K562 (cell line): ENCODE results near the gene SOCS2. TPM values are rescaled to one million over a fixed set of nuclear protein-coding genes. Genes with fewer than 3 reads are reported as not detected.

Experiments
- BHLHE40 ChIP-seq: IDR thresholded peaks from 2 replicates; pipeline ENCODE4 v1.6.1; 2011; ENCODE audit warnings: low read length, improper control_type of control experiment
- CHD2 ChIP-seq: IDR thresholded peaks from 2 replicates; pipeline ENCODE4 v1.6.1; 2011; ENCODE audit warnings: low read depth, low read length
- DACH1 ChIP-seq: fragments of 450-650 bp; IDR thresholded peaks from 2 replicates; pipeline ENCODE4 v1.6.1; 2018; ENCODE audit not compliant: partially characterized antibody
- ETV1 ChIP-seq: fragments of 450-650 bp; conservative IDR thresholded peaks from 2 replicates; pipeline ENCODE4 v1.6.1; 2016; ENCODE audit warnings: missing genetic modification characterization, control low read depth, low read depth, missing compliant biosample characterization
- FIP1L1 ChIP-seq: fragments of 200-400 bp; formaldehyde crosslinking; IDR thresholded peaks from 2 replicates; pipeline ENCODE4 v1.6.1; 2018; ENCODE audit warnings: mild to moderate bottlenecking, low read depth, low read length; ENCODE audit not compliant: poor library complexity, severe bottlenecking
- FOXP1 ChIP-seq: sonication (generic); formaldehyde crosslinking; IDR thresholded peaks from 2 replicates; pipeline ENCODE4 v1.8.0; 2022; ENCODE audit warnings: mild to moderate bottlenecking, missing genetic modification reagents
- GABPB1 ChIP-seq: sonication (generic); formaldehyde crosslinking; IDR thresholded peaks from 2 replicates; pipeline ENCODE4 v1.8.0; 2022; ENCODE audit warnings: mild to moderate bottlenecking, missing genetic modification reagents
- GATAD2A ChIP-seq: fragments of 450-650 bp; IDR thresholded peaks from 2 replicates; pipeline ENCODE4 v1.6.1; 2017
- GATAD2B ChIP-seq: fragments of 450-650 bp; IDR thresholded peaks from 2 replicates; pipeline ENCODE4 v1.6.1; 2017; ENCODE audit warnings: mild to moderate bottlenecking, borderline replicate concordance
- GTF2E2 ChIP-seq: fragments of 200-800 bp; sonication (Bioruptor generic); IDR thresholded peaks from 2 replicates; pipeline ENCODE4 v1.6.1; 2016; ENCODE audit warnings: missing genetic modification characterization, missing compliant biosample characterization
- HBP1 ChIP-seq: fragments of 450-650 bp; formaldehyde crosslinking; IDR thresholded peaks from 2 replicates; pipeline ENCODE4 v1.4.0; 2022; ENCODE audit warnings: missing genetic modification characterization
- HDAC2 ChIP-seq: fragments of 450-650 bp; IDR thresholded peaks from 2 replicates; pipeline ENCODE4 v1.6.1; 2016; ENCODE audit warnings: mild to moderate bottlenecking
- JUND ChIP-seq, 2 experiments: IDR thresholded peaks; 2 replicates in 1 of 2; 3 replicates in 1 of 2; pipeline ENCODE4 v1.6.1; 2011; ENCODE audit warnings: borderline replicate concordance in 2 of 2, low read depth in 2 of 2, low read length in 2 of 2, improper control_type of control experiment in 1 of 2, missing biosample characterization in 1 of 2, missing genetic modification characterization in 1 of 2, missing genetic modification reagents in 1 of 2
- MYC ChIP-seq, 2 experiments: fragments of 250-450 bp in 1 of 2; sonication (Bioruptor Pico) in 1 of 2; IDR thresholded peaks; 2 replicates each; pipeline versions ENCODE4 v1.5.1 to v1.6.1; 2012 to 2021; ENCODE audit warnings: low read depth in 2 of 2, borderline replicate concordance in 1 of 2, improper control_type of control experiment in 1 of 2, low read length in 1 of 2, mild to moderate bottlenecking in 1 of 2, moderate library complexity in 1 of 2
- POLR2G ChIP-seq: fragments of 200-400 bp; formaldehyde crosslinking; IDR thresholded peaks from 2 replicates; pipeline ENCODE4 v1.6.1; 2017; ENCODE audit warnings: low read depth, mild to moderate bottlenecking, antibody characterized with exemption, low read length, moderate library complexity
- RNF2 ChIP-seq: sonication (generic); IDR thresholded peaks from 2 replicates; pipeline ENCODE4 v1.6.1; 2016
- SUPT5H ChIP-seq: fragments of 450-650 bp; IDR thresholded peaks from 2 replicates; pipeline ENCODE4 v1.6.1; 2016
- ZBTB17 ChIP-seq: fragments of 450-650 bp; formaldehyde crosslinking; IDR thresholded peaks from 2 replicates; pipeline ENCODE4 v1.4.0; 2020; ENCODE audit warnings: mild to moderate bottlenecking
- ZEB2 ChIP-seq: fragments of 450-650 bp; IDR thresholded peaks from 2 replicates; pipeline ENCODE4 v1.6.1; 2016
- polyA plus RNA-seq, 8 experiments: library from polyadenylated mRNA; depleted of rRNA in 4 of 8; stranded (reverse) in 5 of 8; unstranded in 3 of 8; fragments of >200 nt; fragmentation: Nextera tagmentation in 2 of 8; fragmentation: Illumina TruSeq in 1 of 8; extraction: Ambion mirVana in 2 of 8; extraction: Trizol in 1 of 8; gene quantifications; 2 replicates each; pipeline versions ENCODE4 v1.2.1 to v1.2.3, GENCODE V29; 2011 to 2014; ENCODE audit warnings: inconsistent platforms in 1 of 8, missing spikeins in 1 of 8
- total RNA-seq, 7 experiments: library from RNA; depleted of rRNA in 6 of 7; stranded (reverse); fragments of >200 nt in 6 of 7; fragmentation: Illumina TruSeq in 2 of 7; extraction: Trizol in 2 of 7; gene quantifications; 2 replicates each; pipeline versions ENCODE4 v1.2.1 to v1.2.3, GENCODE V29; 2011 to 2021; ENCODE audit warnings: low replicate concordance in 1 of 7
- TF ChIP-seq, protein P1 (sequence below): fragments of 250-450 bp; sonication (Bioruptor Pico); IDR thresholded peaks from 2 replicates; pipeline ENCODE4 v1.5.0; 2020; ENCODE audit warnings: mild to moderate bottlenecking, borderline replicate concordance
- TF ChIP-seq, protein P2 (sequence below): fragments of 450-650 bp; formaldehyde crosslinking; IDR thresholded peaks from 2 replicates; pipeline ENCODE4 v1.4.0; 2022; ENCODE audit warnings: missing genetic modification characterization
- TF ChIP-seq, protein P3 (sequence below): sonication (generic); formaldehyde crosslinking; IDR thresholded peaks from 2 replicates; pipeline ENCODE4 v1.4.0; 2020; ENCODE audit warnings: mild to moderate bottlenecking, missing genetic modification reagents

The SOCS2 gene
- total and polyA plus RNA-seq, 9 of the 15 experiments (the other 6 are each of a cell fraction or from before 2014, with no cell fraction given): 37.0 to 162 (median 98.7) TPM

GRCh38 chr12:93571365-93571924 is 1.0 kb upstream of the SOCS2 start (continued):
- TF ChIP-seq, protein P1, sequence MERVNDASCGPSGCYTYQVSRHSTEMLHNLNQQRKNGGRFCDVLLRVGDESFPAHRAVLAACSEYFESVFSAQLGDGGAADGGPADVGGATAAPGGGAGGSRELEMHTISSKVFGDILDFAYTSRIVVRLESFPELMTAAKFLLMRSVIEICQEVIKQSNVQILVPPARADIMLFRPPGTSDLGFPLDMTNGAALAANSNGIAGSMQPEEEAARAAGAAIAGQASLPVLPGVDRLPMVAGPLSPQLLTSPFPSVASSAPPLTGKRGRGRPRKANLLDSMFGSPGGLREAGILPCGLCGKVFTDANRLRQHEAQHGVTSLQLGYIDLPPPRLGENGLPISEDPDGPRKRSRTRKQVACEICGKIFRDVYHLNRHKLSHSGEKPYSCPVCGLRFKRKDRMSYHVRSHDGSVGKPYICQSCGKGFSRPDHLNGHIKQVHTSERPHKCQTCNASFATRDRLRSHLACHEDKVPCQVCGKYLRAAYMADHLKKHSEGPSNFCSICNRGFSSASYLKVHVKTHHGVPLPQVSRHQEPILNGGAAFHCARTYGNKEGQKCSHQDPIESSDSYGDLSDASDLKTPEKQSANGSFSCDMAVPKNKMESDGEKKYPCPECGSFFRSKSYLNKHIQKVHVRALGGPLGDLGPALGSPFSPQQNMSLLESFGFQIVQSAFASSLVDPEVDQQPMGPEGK (CRISPR knock-in tag): 0 out of 2 replicates have a peak, but pooled peaks have one; percentile 54
- TF ChIP-seq HDAC2 (0 out of 2 replicates have a peak, but pooled peaks have one; percentile 13), GATAD2A (peak; percentile 36; the same call in 1 of the 2 replicates), MYC (IDR thresholded peaks at IDR 0.05; ENCODE audit: low read depth, low read length) (peak; percentile 78), MYC (CRISPR knock-in tag; IDR thresholded peaks at IDR 0.05; ENCODE audit: borderline replicate concordance, low read depth) (peak; percentile 61; the same call in 1 of the 2 replicates), FIP1L1 (peak; percentile 46), GTF2E2 (tag) (no peak), ZBTB17 (CRISPR knock-in tag) (0 out of 2 replicates have a peak, but pooled peaks have one; percentile 2), FOXP1 (CRISPR knock-in tag) (no peak), ZEB2 (peak; percentile 16), JUND (IDR thresholded peaks at IDR 0.05; ENCODE audit: borderline replicate concordance, low read depth, low read length) (peak; percentile 47), JUND (tag; IDR thresholded peaks at IDR 0.05; ENCODE audit: borderline replicate concordance, low read depth, low read length) (no peak), BHLHE40 (peak; percentile 44; the same call in 1 of the 2 replicates), SUPT5H (peak; percentile 50; the same call in 1 of the 2 replicates), DACH1 (peak; percentile 90), GABPB1 (CRISPR knock-in tag) (peak; percentile 4; the same call in 1 of the 2 replicates), GATAD2B (no peak; the same call in 1 of the 2 replicates), ETV1 (tag) (0 out of 2 replicates have a peak, but pooled peaks have one; percentile 25), POLR2G (peak; percentile 77), HBP1 (CRISPR knock-in tag) (0 out of 2 replicates have a peak, but pooled peaks have one; percentile 8), RNF2 (peak; percentile 85), CHD2 (peak; percentile 65)
- TF ChIP-seq, protein P2, sequence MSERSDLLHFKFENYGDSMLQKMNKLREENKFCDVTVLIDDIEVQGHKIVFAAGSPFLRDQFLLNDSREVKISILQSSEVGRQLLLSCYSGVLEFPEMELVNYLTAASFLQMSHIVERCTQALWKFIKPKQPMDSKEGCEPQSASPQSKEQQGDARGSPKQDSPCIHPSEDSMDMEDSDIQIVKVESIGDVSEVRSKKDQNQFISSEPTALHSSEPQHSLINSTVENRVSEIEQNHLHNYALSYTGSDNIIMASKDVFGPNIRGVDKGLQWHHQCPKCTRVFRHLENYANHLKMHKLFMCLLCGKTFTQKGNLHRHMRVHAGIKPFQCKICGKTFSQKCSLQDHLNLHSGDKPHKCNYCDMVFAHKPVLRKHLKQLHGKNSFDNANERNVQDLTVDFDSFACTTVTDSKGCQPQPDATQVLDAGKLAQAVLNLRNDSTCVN: peak; percentile 31; the same call in 1 of the 2 replicates
- TF ChIP-seq, protein P3, sequence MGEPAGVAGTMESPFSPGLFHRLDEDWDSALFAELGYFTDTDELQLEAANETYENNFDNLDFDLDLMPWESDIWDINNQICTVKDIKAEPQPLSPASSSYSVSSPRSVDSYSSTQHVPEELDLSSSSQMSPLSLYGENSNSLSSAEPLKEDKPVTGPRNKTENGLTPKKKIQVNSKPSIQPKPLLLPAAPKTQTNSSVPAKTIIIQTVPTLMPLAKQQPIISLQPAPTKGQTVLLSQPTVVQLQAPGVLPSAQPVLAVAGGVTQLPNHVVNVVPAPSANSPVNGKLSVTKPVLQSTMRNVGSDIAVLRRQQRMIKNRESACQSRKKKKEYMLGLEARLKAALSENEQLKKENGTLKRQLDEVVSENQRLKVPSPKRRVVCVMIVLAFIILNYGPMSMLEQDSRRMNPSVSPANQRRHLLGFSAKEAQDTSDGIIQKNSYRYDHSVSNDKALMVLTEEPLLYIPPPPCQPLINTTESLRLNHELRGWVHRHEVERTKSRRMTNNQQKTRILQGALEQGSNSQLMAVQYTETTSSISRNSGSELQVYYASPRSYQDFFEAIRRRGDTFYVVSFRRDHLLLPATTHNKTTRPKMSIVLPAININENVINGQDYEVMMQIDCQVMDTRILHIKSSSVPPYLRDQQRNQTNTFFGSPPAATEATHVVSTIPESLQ (CRISPR knock-in tag): 0 out of 2 replicates have a peak, but pooled peaks have one; percentile 7
